SU-DHL-6 (cell line): Measurements from ENCODE around the gene SMC5.

Source experiments
- CTCF ChIP-seq: fragments of 200-600 bp; sonication (generic); IDR thresholded peaks from one replicate; pipeline ENCODE4 v1.5.1; 2017; ENCODE audit warnings: antibody characterized with exemption, mild to moderate bottlenecking, low read length, moderate library complexity; ENCODE audit not compliant: insufficient read depth, poor library complexity, severe bottlenecking
- EZH2phosphoT487 ChIP-seq: fragments of 200-600 bp; sonication (generic), shearing (Covaris generic); conservative IDR thresholded peaks from 2 replicates; pipeline ENCODE4 v1.6.1; 2018; ENCODE audit warnings: mild to moderate bottlenecking, antibody characterized with exemption, low read length, moderate library complexity, mixed read lengths

GRCh38 chr9:70303268-70303667 lies 44.5 kb downstream of the SMC5 start:
- TF ChIP-seq CTCF (no peak), EZH2phosphoT487 (no peak)
